Mucosa of gallbladder (tissue), 1 donor: ENCODE results near the gene NSL1. TPM values are rescaled to one million over a fixed set of nuclear protein-coding genes. Genes with fewer than 3 reads are reported as not detected.
"Not testable (repeated sequence)": the region's sequence is repeated elsewhere in the genome, so short reads cannot be mapped to it uniquely, and the experiment has no call there.

ENCODE experiments used
- DNase-seq: peaks from one replicate; pipeline ENCODE4 v3.0.0-alpha.2; 2020; ENCODE audit warnings: low spot score
- total RNA-seq: library from RNA; stranded (reverse); gene quantifications from one replicate; pipeline ENCODE4 v1.2.1, GENCODE V29; 2021
- donor health status: DM: no; HTN: no; CAD: no.

The NSL1 gene
- total RNA-seq, 1 donor from 2014 or later, result 29.7 TPM

GRCh38 chr1:212749821-212750535 lies 41.6 kb downstream of the NSL1 start:
- DNase-seq, result no peak

GRCh38 chr1:212746546-212746945 lies 45.0 kb downstream of the NSL1 start:
- DNase-seq, result no peak

- DNase-seq, result no peak
These were observed 46.3 kb downstream of the NSL1 start for GRCh38 chr1:212745303-212745702.

- DNase-seq, result no peak
These were observed 47.6 kb downstream of the NSL1 start for GRCh38 chr1:212743901-212744475.

GRCh38 chr1:212738330-212738729 lies 53.2 kb downstream of the NSL1 start:
- no peak for DNase-seq

GRCh38 chr1:212737559-212737958 lies 54.0 kb downstream of the NSL1 start:
- DNase-seq, result no peak

- no peak for DNase-seq
These were observed 58.5 kb downstream of the NSL1 start for GRCh38 chr1:212733109-212733508.

GRCh38 chr1:212731630-212732029 lies 59.9 kb downstream of the NSL1 start:
- no peak for DNase-seq

GRCh38 chr1:212728606-212729005 lies 63.0 kb downstream of the NSL1 start:
- no peak for DNase-seq

GRCh38 chr1:212727386-212728181 lies 64.0 kb downstream of the NSL1 start:
- no peak for DNase-seq

- not testable (repeated sequence) for DNase-seq
These were observed 66.9 kb downstream of the NSL1 start for GRCh38 chr1:212724679-212725078.

GRCh38 chr1:212722270-212722957 lies 69.2 kb downstream of the NSL1 start:
- no peak for DNase-seq

GRCh38 chr1:212721388-212722247 lies 70.0 kb downstream of the NSL1 start:
- DNase-seq, result no peak

- DNase-seq, result no peak
These were observed 71.9 kb downstream of the NSL1 start for GRCh38 chr1:212719633-212720032.

- no peak for DNase-seq
These were observed 73.1 kb downstream of the NSL1 start for GRCh38 chr1:212718499-212718898.

GRCh38 chr1:212716161-212716560 lies 75.4 kb downstream of the NSL1 start:
- DNase-seq, result no peak

GRCh38 chr1:212713465-212714136 lies 78.0 kb downstream of the NSL1 start:
- DNase-seq, result no peak

GRCh38 chr1:212712451-212713303 lies 78.9 kb downstream of the NSL1 start:
- no peak for DNase-seq

- not testable (repeated sequence) for DNase-seq
These were observed 79.6 kb downstream of the NSL1 start for GRCh38 chr1:212711974-212712373.

GRCh38 chr1:212710566-212710965 lies 81.0 kb downstream of the NSL1 start:
- DNase-seq, result no peak
